GM21447 (cell line): Measurements from ENCODE around the gene AHCYL2.
"Not testable (repeated sequence)": the region's sequence is repeated elsewhere in the genome, so short reads cannot be mapped to it uniquely, and the experiment has no call there.

Experiments
- ATAC-seq: cut with Tn5 transposase; IDR thresholded peaks from one replicate; pipeline ENCODE4 v1.9.1; 2021; ENCODE audit not compliant: unreplicated experiment

The AHCYL2 gene

DNA sequence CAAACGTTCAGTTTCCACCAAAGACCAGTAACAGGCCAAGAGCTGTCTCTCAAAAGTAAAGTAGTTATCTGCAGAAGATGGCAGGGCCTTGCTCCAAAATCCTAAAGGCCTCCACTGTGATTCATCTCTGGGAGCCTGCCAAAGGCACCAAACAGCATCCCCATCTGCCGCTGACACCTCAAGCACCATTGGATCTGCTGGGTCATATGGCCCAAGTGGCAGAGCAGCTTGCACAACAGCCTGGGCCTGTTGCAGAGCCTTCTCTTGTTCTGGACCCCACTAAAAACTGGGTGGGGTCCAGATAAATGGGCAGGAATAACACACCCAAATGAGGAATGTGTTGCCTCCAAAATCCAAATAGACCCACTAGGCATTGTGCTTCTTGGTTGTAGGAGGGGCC, 222.1 kb downstream of the AHCYL2 start:
- ATAC-seq, result not testable (repeated sequence)

GRCh38 chr7:129447445-129447844, 222.6 kb downstream of the AHCYL2 start:
- ATAC-seq, result not testable (repeated sequence)

GRCh38 chr7:129448608-129449007, 223.8 kb downstream of the AHCYL2 start:
- not testable (repeated sequence) for ATAC-seq

DNA sequence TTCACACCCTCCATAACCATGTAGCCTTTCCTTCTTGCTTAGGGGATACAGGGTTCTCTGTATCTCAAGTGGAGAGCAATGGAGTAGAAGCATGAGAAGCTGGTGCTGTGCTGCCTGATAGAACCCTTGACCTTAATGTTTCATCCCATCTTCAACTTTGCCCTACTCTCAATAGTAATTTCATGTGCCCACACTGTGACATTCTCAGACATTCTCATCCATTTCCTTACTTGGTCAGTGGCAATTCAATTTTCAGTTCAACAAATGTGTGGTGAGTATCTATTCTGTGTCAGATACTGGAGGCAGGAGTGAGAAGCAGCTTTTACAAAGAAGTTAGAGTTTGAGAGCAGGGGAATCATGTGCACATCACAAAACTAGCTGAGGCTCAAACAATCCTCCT, 225.5 kb downstream of the AHCYL2 start:
- no peak for ATAC-seq

DNA sequence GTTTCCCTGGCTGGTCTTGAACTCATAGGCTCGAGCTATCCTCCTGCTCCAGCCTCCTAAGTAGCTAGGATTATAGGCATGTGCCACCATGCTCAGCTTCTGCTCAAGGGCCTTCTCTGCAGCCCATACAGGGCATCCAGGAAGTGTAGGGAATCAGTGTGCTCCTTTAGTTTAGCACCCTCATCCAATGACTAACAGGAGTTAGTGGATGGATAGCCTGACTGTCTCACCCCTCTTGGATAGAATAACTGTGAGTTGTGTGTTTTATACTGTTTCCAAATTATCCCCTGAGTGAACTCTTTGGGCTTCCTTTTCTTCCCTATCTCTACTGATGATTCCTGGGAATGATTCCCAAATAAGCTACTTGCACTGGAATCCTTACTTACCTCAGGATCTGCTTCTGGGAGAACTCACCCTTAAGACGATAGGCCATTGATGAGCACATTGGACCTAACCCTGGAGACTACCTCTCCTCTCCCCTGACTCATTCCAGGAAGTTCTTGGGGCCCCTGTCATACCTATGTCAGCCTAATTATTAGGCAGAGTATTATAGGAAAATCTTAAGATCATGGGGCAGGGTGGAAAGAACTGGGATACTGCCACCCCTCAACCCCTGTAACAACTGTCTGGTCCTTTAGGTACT, 227.9 kb downstream of the AHCYL2 start:
- no peak for ATAC-seq

- no peak for ATAC-seq
Observed at GRCh38 chr7:129453510-129454248, 228.8 kb downstream of the AHCYL2 start.

DNA sequence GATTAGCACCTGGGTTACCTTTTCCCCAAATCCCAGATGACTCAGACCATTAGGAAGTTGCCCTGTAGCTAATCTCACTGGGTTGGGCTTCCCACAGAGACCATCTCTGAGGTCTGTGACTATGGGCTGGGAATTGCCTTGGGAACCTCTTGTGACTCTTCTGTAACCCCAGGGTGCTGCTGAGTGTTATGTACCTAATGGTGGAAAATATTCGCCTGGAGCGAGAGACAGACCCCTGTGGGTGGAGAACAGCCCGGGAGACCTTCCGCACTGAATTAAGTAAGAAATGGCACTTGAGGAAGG, 229.4 kb downstream of the AHCYL2 start:
- no peak for ATAC-seq

- no peak for ATAC-seq
Observed at GRCh38 chr7:129456421-129456820, 231.6 kb downstream of the AHCYL2 start.

GRCh38 chr7:129457101-129457500, 232.3 kb downstream of the AHCYL2 start:
- ATAC-seq, result no peak

GRCh38 chr7:129458171-129458570, 233.3 kb downstream of the AHCYL2 start:
- ATAC-seq, result no peak

DNA sequence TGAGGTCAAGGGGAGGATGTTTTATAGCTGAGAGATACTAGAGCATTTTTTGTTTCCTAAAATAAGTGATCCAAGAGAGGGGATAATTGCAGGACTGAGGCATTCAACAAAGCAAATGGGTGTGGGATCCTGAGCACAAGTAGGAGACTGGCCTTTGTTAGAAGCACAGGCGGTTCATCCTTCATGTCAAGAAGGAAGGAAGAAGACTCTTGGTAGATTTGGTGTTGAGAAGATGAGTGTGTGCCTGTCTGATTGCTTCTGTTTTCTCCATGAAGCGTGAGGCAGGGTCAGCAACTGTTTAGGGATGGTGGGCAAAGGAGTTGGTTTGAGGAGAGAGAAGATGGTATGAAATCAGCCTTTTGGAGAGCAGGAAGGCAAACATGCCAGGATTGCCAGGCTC, 237.0 kb downstream of the AHCYL2 start:
- no peak for ATAC-seq

- no peak for ATAC-seq
Observed at GRCh38 chr7:129462420-129462819, 237.6 kb downstream of the AHCYL2 start.

DNA sequence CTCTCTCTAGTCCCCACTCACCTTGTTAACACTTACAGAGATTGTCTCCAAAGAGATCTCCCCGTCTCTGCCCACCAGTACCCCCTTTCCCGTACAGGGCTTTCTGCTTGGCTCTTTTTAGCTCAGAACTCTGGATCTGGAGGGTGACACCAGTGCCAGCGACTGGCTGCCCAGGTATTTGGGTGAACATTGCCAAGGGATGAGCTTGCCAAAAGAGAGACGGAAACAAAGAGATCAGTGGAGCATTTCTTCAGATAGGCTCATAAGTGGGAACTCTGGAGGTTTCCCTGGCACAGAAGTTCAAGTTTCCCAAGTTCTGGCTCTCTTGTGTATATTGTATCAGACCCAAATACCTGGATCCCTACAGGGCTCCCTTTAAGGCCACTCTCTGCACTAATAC, 239.4 kb downstream of the AHCYL2 start:
- ATAC-seq, result no peak

DNA sequence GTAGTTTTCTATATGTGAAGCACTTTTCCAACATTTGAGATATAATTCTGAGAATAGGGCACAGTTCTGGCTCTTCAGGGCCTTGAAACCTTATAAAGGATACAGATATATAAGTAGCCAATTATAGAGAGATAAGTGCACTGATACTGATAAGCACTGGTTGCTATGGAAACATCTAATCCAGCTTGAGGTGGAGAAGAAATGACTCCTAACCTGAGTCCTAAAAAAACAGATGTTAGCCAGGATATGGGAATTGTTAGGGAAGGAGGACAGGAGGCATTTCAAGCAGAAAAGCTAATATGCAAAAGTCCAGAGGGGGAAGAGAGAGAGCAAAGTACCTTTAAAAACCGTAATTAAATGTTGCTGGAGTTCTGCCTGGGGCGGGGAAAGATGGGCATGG, 240.2 kb downstream of the AHCYL2 start:
- no peak for ATAC-seq

GRCh38 chr7:129466796-129467195, 242.0 kb downstream of the AHCYL2 start:
- no peak for ATAC-seq

DNA sequence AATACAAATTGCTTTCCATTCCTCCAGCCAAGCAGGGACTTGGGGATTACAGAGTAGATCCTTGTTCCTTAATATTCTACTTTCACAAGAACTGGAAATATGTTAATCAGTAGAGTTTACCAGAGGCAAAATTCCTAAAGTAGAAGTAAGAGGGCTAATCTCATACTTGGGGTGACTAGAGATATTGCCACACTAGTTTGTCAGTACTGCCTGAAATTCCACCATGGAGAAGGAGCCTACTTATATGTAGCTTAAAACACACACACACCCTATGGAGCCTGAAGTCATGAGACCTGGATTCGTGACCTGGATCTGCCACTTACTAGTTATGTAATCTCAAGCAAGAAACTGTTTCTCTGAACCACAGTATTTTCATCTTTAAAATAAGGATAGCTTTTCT, 243.3 kb downstream of the AHCYL2 start:
- ATAC-seq, result no peak

GRCh38 chr7:129468547-129468946, 243.7 kb downstream of the AHCYL2 start:
- no peak for ATAC-seq

DNA sequence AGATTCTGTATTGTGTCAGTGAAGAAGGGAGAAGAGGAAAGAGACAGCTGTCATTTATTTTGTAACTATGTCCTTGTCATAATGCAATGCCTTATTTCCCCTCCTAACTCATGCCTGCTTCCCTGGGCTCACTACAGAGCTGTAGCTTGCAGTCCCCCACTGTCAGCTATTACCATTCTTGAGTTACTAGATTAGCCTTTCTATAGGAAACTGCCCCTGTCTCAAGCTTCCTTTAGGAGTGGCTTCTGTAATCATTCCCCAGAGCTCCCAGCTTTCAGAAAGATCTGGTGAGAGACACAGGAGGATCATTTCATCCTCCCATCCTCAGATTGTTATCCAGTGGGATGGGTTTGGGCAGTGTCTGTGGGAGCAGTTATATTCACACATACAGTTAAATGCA, 245.1 kb downstream of the AHCYL2 start:
- ATAC-seq, result no peak

GRCh38 chr7:129470411-129470810, 245.6 kb downstream of the AHCYL2 start:
- ATAC-seq, result no peak

- no peak for ATAC-seq
Observed at GRCh38 chr7:129471402-129471827, 246.6 kb downstream of the AHCYL2 start.

DNA sequence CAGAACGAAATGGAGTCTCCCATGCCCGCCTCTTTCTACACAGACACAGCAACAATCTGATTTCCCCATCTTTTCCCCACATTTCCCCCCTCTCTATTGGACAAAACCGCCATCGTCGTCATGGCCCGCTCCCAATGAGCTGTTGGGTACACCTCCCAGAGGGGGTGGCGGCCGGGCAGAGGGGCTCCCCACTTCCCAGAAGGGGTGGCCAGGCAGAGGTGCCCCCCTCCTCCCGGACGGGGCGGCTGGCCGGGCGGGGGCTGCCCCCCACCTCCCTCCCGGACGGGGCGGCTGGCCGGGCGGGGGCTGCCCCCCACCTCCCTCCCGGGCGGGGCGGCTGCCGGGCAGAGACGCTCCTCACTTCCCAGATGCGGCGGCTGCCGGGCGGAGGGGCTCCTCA, 251.1 kb downstream of the AHCYL2 start:
- not testable (repeated sequence) for ATAC-seq

- ATAC-seq, result not testable (repeated sequence)
Observed at GRCh38 chr7:129476398-129476797, 251.6 kb downstream of the AHCYL2 start.
